Osteoblast (primary cell): ENCODE results near the gene TTC27. TPM values are rescaled to one million over a fixed set of nuclear protein-coding genes. Genes with fewer than 3 reads are reported as not detected.

ENCODE experiments used
- DNase-seq: peaks from one replicate; pipeline ENCODE4 v3.0.0; 2011; ENCODE audit warnings: low spot score, mixed read lengths; ENCODE audit not compliant: insufficient read length; ENCODE audit errors: missing footprints
- H2AFZ ChIP-seq: 2 replicates; pipeline ENCODE4 v1.6.0; 2011; ENCODE audit warnings: mild to moderate bottlenecking, low read length
- H3K27ac ChIP-seq: 2 replicates; pipeline ENCODE4 v1.5.1; 2011; ENCODE audit warnings: mild to moderate bottlenecking, low read depth, low read length, moderate library complexity
- H3K27me3 ChIP-seq: 2 replicates; pipeline ENCODE4 v1.6.0; 2012; ENCODE audit warnings: mild to moderate bottlenecking, control low read depth, inconsistent platforms, low read length, moderate library complexity; ENCODE audit not compliant: insufficient read depth
- H3K36me3 ChIP-seq: 2 replicates; pipeline ENCODE4 v1.5.1; 2011; ENCODE audit warnings: mild to moderate bottlenecking, low read length, control low read depth, moderate library complexity; ENCODE audit not compliant: insufficient read depth
- H3K4me1 ChIP-seq: 2 replicates; pipeline ENCODE4 v1.5.1; 2011; ENCODE audit warnings: mild to moderate bottlenecking, low read length, control low read depth, moderate library complexity; ENCODE audit not compliant: insufficient read depth
- H3K4me2 ChIP-seq: 2 replicates; pipeline ENCODE4 v1.6.0; 2011; ENCODE audit warnings: mild to moderate bottlenecking, low read length; ENCODE audit not compliant: insufficient read depth
- H3K4me3 ChIP-seq: fragments of 200-600 bp; sonication (generic); 3 replicates; pipeline ENCODE4 v1.5.1; 2012; ENCODE audit warnings: mild to moderate bottlenecking, low read length, inconsistent platforms; ENCODE audit not compliant: insufficient read depth
- H3K79me2 ChIP-seq: 2 replicates; pipeline ENCODE4 v1.6.0; 2012; ENCODE audit warnings: mild to moderate bottlenecking, low read length, control low read depth, inconsistent platforms; ENCODE audit not compliant: insufficient read depth
- H3K9me3 ChIP-seq: 2 replicates; pipeline ENCODE4 v1.5.1; 2011; ENCODE audit warnings: low read depth, low read length, control low read depth
- H4K20me1 ChIP-seq: 2 replicates; pipeline ENCODE4 v1.6.0; 2012; ENCODE audit warnings: mild to moderate bottlenecking, low read length, control low read depth; ENCODE audit not compliant: insufficient read depth
- CTCF ChIP-seq: IDR thresholded peaks from 2 replicates; pipeline ENCODE4 v1.5.1; 2011; ENCODE audit warnings: mild to moderate bottlenecking, low read depth, low read length, moderate library complexity; ENCODE audit errors: extremely low read depth
- total RNA-seq: library from RNA; depleted of rRNA; stranded (reverse); fragments of >200 nt; gene quantifications from 2 replicates; pipeline ENCODE4 v1.2.3, GENCODE V29; 2012

TTC27 gene
- total RNA-seq, 1 donor, result 25.3 TPM

DNA sequence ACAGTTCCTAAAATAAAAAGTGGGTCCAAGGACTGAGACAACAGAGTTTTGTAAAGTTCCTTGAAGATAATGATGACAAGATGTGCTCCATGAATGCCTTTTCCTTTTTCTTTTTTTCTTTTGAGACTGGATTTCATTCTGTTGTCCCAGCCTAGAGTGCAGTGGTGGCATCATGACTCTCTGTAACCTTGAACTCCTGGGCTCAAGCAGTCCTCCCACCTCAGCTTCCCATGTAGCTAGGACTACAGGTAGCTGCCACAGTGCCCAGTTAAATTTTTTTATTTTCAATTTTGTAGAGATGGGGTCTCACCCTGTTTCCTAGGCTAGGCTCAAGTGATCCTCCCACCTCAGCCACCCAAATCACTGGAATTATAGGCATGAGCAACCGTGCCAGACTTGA, 16.1 kb upstream of the TTC27 start:
- Histone ChIP-seq H3K36me3 (peaks cover 45% of the 10 kb centered on the region), H3K27ac (no peak overlapping the region), H3K4me3 (no peak overlapping the region), H3K9me3 (no peaks in the 10 kb centered on the region), H3K79me2 (peaks cover 2% of the 10 kb centered on the region), H3K4me1 (no peaks in the 10 kb centered on the region), H3K4me2 (no peak overlapping the region), H3K27me3 (no peaks in the 10 kb centered on the region), H4K20me1 (no peaks in the 10 kb centered on the region), H2AFZ (no peak overlapping the region)
- no peak for TF ChIP-seq CTCF
- no peak for DNase-seq

DNA sequence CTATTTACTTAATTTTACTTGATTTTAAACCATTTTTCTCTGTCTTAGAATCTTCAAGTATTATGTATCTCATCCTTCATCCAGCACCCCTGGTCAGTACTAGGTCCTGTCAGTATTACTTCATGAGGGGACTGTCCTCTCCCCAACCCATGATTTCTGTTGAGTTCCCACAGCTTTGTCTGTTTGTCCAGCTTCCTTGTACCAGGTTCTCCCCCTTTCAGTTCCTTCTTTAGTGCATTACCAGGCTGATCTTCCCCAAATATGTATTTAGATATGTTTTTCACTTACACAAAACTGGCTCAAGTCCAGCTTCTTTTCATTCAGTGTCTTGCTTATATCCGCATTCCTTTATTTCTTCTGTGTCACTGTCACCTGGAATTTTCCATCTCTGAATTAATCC, 13.8 kb upstream of the TTC27 start:
- H2AFZ ChIP-seq, result no peak overlapping the region
- H3K27ac ChIP-seq, result no peak overlapping the region
- no peak overlapping the region for H3K4me2 ChIP-seq
- no peaks in the 10 kb centered on the region for H3K4me1 ChIP-seq
- H3K36me3 ChIP-seq, result peaks cover 43% of the 10 kb centered on the region
- H3K9me3 ChIP-seq, result no peaks in the 10 kb centered on the region
- DNase-seq, result no peak
- no peak overlapping the region for H3K4me3 ChIP-seq
- H4K20me1 ChIP-seq, result no peaks in the 10 kb centered on the region
- H3K27me3 ChIP-seq, result no peaks in the 10 kb centered on the region
- H3K79me2 ChIP-seq, result peaks cover 2% of the 10 kb centered on the region
- no peak for TF ChIP-seq CTCF

- H2AFZ ChIP-seq, result no peak overlapping the region
- H4K20me1 ChIP-seq, result no peaks in the 10 kb centered on the region
- no peaks in the 10 kb centered on the region for H3K9me3 ChIP-seq
- no peak overlapping the region for H3K4me2 ChIP-seq
- H3K79me2 ChIP-seq, result peaks cover 2% of the 10 kb centered on the region
- DNase-seq, result no peak
- no peaks in the 10 kb centered on the region for H3K4me1 ChIP-seq
- no peaks in the 10 kb centered on the region for H3K27me3 ChIP-seq
- no peak for TF ChIP-seq CTCF
- no peak overlapping the region for H3K4me3 ChIP-seq
- no peak overlapping the region for H3K27ac ChIP-seq
- H3K36me3 ChIP-seq, result peaks cover 40% of the 10 kb centered on the region
Observed at GRCh38 chr2:32617599-32618189, 10.2 kb upstream of the TTC27 start.

GRCh38 chr2:32622570-32623310, 5.1 kb upstream of the TTC27 start:
- Histone ChIP-seq H3K36me3 (peaks cover 9% of the 10 kb centered on the region), H3K27ac (no peak overlapping the region), H3K9me3 (no peaks in the 10 kb centered on the region), H3K4me1 (no peaks in the 10 kb centered on the region), H3K27me3 (no peaks in the 10 kb centered on the region), H2AFZ (no peak overlapping the region), H3K4me2 (no peak overlapping the region), H4K20me1 (no peaks in the 10 kb centered on the region), H3K79me2 (no peaks in the 10 kb centered on the region), H3K4me3 (no peak overlapping the region)
- no peak for TF ChIP-seq CTCF
- DNase-seq, result no peak
